Large intestine (tissue), 3 donors: Measurements from ENCODE around the gene NINJ2. TPM values are rescaled to one million over a fixed set of nuclear protein-coding genes. Genes with fewer than 3 reads are reported as not detected.

Experiments used
- DNase-seq, 2 donors: peaks; one replicate each; pipeline versions ENCODE4 v3.0.0 to v3.0.0-alpha.2; 2013
- H3K27ac ChIP-seq: one replicate; pipeline ENCODE4 v1.5.1; 2013; ENCODE audit warnings: low read length
- H3K27me3 ChIP-seq: 2 replicates; pipeline ENCODE4 v1.6.1; 2013; ENCODE audit warnings: low read length; ENCODE audit not compliant: control insufficient read depth, insufficient read depth
- H3K36me3 ChIP-seq: 2 replicates; pipeline ENCODE4 v1.6.1; 2013; ENCODE audit warnings: low read length; ENCODE audit not compliant: control insufficient read depth, insufficient read depth
- H3K4me1 ChIP-seq: one replicate; pipeline ENCODE4 v1.6.1; 2013; ENCODE audit warnings: low read length; ENCODE audit not compliant: control insufficient read depth, insufficient read depth
- H3K4me3 ChIP-seq: one replicate; pipeline ENCODE4 v1.5.1; 2013; ENCODE audit warnings: low read length
- H3K9me3 ChIP-seq: one replicate; pipeline ENCODE4 v1.6.1; 2013; ENCODE audit warnings: mild to moderate bottlenecking, low read depth, low read length, moderate library complexity; ENCODE audit not compliant: control insufficient read depth
- WGBS: methylation state at CpG from one replicate; pipeline ENCODE4 v1.1.5; 2013; ENCODE audit warnings: low lambda C conversion rate; ENCODE audit not compliant: insufficient coverage; 5-methylcytosine and 5-hydroxymethylcytosine counted together
- polyA plus RNA-seq: library from polyadenylated mRNA; unstranded; fragments of 120-200 nt; gene quantifications from one replicate; pipeline ENCODE4 v1.2.1, GENCODE V29; 2013

The NINJ2 gene
- polyA plus RNA-seq, 1 donor = 2.8 TPM

DNA sequence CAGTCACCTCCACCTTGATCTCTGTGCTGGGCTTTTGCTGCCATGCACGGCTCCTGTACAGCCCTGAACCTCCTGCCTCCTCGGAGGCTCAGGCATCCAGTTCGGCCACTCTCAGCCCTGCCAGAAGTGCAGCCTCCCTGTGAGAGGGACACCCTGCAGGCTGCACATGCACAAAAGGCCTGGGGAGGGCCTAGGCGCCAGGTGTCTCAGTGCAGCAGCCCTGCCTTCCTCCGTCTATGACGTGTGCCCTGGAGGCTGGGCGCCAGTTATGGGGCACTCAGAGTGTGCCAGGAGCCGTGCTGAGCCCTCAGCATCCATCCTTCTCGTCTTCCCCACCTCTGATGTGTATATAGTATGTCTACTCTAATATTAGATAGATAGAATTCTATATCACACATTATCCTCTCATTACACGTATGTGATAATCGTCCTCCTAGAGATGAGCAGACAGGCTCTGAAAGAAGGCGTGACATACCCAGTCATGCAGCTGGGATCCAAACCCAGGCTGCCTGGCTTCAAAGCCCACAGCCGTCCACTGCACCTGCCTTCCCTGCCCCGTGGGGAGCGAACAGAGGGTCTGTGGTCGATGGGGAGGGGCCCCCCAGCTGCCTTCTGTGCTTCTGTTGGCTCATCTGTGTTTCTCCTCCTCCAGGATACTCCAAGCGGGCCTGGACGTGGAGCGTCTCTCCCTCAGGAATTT, 102.4 kb downstream of the NINJ2 start:
- H3K4me1 ChIP-seq = no peaks in the 10 kb centered on the region
- WGBS = 93% methylated on average over 2 of the region's 19 CpGs
- no peaks in the 10 kb centered on the region for H3K27me3 ChIP-seq
- no peak for DNase-seq
- no peaks in the 10 kb centered on the region for H3K9me3 ChIP-seq
- H3K36me3 ChIP-seq = no peaks in the 10 kb centered on the region
- H3K27ac ChIP-seq = no peak overlapping the region
- no peak overlapping the region for H3K4me3 ChIP-seq

DNA sequence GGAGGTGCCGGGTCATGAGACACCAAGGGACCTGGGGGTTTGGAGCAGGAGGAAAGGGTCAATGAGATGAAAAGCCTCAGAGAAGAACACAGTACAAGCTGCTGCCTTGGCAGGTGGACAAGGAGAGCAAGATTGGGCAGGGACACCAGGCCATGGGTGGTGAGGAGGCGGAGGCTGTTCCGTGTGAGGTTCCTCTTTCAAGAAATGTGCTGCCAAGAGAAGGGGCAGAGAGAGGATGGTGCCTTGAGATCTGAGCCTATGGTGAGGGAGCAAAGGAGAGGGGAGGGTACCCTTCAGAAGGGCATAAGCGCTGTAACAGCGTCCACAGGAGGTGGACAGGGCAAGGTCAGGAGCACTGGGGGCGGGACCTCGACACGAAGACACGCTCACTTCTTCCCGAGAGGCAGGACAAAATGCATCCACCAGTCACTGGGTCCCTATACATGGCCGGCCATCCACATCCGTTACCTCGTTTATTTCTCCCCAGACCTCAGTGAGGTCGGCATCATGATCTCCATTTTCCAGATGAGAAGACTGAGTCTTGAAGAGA, 103.3 kb downstream of the NINJ2 start:
- Histone ChIP-seq H3K27ac (no peak overlapping the region), H3K4me3 (no peak overlapping the region), H3K9me3 (no peaks in the 10 kb centered on the region), H3K36me3 (no peaks in the 10 kb centered on the region), H3K27me3 (no peaks in the 10 kb centered on the region), H3K4me1 (no peaks in the 10 kb centered on the region)
- DNase-seq = no peak
- 93% methylated on average over 4 of the region's 14 CpGs for WGBS

DNA sequence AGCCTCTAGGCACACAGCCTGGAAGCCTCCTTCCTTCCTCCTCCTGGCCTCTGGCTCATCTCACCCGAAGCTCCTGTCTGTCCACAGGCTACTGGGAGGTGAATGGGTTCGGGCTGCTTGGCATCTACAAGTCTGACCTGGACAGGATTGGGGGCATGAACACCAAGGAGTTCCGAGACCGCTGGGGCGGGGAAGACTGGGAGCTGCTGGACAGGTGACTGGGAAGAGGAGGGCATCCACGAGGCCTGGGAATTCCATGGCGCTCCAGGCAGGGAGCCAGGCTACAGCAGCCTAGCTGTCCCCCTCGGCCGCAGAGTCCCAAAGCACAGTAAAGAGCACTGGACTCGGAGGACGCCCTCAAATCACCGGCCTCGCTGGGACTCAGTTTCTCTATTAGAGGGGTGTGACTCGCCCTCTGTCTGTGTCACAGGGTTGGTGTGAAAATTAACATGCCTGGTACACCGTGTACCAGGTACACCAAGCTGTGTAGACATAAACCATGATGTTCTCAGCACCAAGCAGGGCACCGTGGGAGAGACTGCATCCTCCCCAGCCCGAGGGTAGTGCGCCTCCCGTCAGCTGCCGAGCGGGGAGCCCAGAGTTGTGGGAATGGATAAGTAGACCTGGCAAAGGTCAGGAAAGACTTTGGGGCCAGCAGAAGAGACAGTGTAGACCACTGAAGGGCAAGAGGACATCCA, 103.9 kb downstream of the NINJ2 start:
- WGBS = no CpG with 5 or more reads among the region's 21 CpGs
- DNase-seq = no peak
- no peaks in the 10 kb centered on the region for H3K4me1 ChIP-seq
- no peaks in the 10 kb centered on the region for H3K36me3 ChIP-seq
- H3K4me3 ChIP-seq = no peak overlapping the region
- H3K27ac ChIP-seq = no peak overlapping the region
- H3K27me3 ChIP-seq = no peaks in the 10 kb centered on the region
- no peaks in the 10 kb centered on the region for H3K9me3 ChIP-seq

DNA sequence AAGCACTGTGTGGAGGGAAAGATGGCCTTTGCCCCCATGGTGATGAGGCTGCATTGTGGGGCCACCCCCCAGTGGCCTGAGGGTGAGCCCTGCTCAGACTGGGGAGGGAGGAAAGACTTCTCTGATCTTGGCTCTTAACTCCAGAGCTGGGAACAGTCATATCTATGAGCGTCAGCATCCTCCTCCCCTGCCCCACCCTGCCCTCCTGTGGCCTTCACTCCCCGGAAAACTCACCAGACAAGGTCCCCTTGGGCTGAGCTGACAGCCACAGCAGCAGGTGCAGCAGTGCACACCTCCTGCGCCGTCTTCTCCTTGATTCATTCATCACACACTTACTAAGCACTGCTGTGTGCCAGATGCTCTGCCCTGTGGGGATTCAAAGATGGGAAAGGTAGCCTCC, 104.7 kb downstream of the NINJ2 start:
- H3K27ac ChIP-seq = no peak overlapping the region
- no peak overlapping the region for H3K4me3 ChIP-seq
- no peaks in the 10 kb centered on the region for H3K27me3 ChIP-seq
- peak in 1 of 2 donors; percentile 34 for DNase-seq
- H3K9me3 ChIP-seq = no peaks in the 10 kb centered on the region
- no peaks in the 10 kb centered on the region for H3K36me3 ChIP-seq
- H3K4me1 ChIP-seq = no peaks in the 10 kb centered on the region
- no CpG with 5 or more reads among the region's 4 CpGs for WGBS

DNA sequence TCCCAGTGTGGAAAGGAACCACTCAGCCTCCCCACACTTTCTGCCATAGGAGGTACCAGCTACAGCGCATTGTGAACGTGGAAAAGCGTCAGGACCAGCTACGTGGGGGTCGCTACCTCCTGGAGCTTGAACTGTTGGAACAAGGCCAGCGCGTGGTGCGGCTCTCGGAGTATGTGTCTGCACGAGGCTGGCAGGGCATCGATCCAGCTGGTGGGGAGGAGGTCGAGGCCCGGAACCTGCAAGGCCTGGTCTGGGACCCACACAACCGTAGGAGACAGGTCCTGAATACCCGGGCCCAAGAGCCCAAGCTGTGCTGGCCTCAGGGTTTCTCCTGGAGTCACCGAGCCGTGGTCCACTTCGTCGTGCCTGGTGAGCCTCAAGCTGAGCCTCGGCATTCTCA, 106.7 kb downstream of the NINJ2 start:
- Histone ChIP-seq H3K36me3 (no peaks in the 10 kb centered on the region), H3K4me3 (no peak overlapping the region), H3K27ac (no peak overlapping the region), H3K9me3 (no peaks in the 10 kb centered on the region), H3K27me3 (no peaks in the 10 kb centered on the region), H3K4me1 (no peaks in the 10 kb centered on the region)
- no CpG with 5 or more reads among the region's 20 CpGs for WGBS
- DNase-seq = no peak

DNA sequence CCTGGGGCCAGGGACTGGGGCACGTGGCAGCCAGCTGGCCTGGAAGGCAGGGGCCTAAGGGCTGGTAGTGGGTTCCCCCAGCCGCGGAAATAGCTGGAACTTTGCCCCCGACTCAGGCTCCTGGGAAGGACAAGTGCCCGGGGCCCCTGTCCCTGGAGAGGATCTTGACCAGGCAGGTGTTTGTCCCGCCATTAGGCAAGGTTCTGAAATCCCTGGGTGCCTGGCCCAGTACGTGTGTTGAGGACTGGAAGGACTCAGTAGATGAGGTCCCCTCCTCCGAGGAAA, 109.3 kb downstream of the NINJ2 start:
- H3K36me3 ChIP-seq = no peaks in the 10 kb centered on the region
- H3K27ac ChIP-seq = no peak overlapping the region
- H3K27me3 ChIP-seq = no peaks in the 10 kb centered on the region
- H3K9me3 ChIP-seq = no peaks in the 10 kb centered on the region
- DNase-seq = no peak
- no peaks in the 10 kb centered on the region for H3K4me1 ChIP-seq
- H3K4me3 ChIP-seq = no peak overlapping the region
- WGBS = no CpG with 5 or more reads among the region's 8 CpGs

DNA sequence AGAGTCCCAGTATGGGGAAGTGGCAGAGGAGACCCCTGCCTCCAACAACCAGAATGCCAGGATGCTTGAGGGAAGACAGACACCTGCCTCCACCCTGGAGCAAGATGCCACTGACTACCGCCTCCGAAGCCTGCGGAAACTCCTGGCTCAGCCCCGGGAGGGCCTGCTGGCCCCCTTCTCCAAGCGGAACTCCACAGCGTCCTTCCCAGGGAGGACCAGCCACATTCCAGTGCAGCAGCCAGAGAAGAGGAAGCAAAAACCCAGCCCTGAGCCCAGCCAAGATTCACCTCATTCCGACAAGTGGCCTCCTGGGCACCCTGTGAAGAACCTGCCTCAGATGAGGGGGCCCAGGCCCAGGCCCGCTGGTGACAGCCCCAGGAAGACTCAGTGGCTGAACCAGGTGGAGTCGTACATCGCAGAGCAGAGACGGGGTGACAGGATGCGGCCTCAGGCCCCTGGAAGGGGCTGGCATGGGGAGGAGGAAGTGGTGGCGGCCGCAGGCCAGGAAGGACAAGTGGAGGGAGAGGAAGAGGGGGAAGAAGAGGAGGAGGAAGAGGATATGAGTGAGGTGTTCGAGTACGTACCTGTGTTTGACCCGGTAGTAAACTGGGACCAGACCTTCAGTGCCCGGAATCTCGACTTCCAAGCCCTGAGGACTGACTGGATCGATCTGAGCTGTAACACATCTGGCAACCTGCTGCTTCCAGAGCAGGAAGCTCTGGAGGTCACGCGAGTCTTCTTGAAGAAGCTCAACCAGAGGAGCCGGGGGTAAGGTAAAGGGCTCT, 109.8 kb downstream of the NINJ2 start:
- no peaks in the 10 kb centered on the region for H3K36me3 ChIP-seq
- no peaks in the 10 kb centered on the region for H3K9me3 ChIP-seq
- no peaks in the 10 kb centered on the region for H3K4me1 ChIP-seq
- no CpG with 5 or more reads among the region's 23 CpGs for WGBS
- H3K27ac ChIP-seq = no peak overlapping the region
- DNase-seq = no peak
- no peaks in the 10 kb centered on the region for H3K27me3 ChIP-seq
- H3K4me3 ChIP-seq = no peak overlapping the region

DNA sequence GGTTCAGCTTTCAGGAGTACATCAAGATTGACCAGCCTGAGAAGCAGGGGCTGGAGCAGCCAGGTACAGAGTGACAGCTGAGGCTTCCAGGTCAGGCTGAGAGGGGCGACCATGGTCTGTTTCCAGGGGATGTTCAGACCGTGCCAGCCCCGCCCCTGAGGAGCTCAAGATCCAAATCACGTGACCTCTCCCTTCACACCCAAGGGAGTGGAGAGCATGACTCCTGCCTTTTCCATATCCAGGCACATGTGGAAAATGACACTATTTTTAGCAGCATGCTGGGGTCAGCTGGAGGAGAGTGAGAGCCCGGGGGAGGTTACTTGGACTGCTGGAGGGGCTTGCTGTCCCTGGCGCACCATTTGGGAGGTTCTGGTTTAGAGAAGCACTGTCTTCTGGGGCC, 110.8 kb downstream of the NINJ2 start:
- no peak for DNase-seq
- Histone ChIP-seq H3K27me3 (no peaks in the 10 kb centered on the region), H3K27ac (no peak overlapping the region), H3K4me3 (no peak overlapping the region), H3K36me3 (no peaks in the 10 kb centered on the region), H3K9me3 (no peaks in the 10 kb centered on the region), H3K4me1 (no peaks in the 10 kb centered on the region)
- no CpG with 5 or more reads among the region's 6 CpGs for WGBS

DNA sequence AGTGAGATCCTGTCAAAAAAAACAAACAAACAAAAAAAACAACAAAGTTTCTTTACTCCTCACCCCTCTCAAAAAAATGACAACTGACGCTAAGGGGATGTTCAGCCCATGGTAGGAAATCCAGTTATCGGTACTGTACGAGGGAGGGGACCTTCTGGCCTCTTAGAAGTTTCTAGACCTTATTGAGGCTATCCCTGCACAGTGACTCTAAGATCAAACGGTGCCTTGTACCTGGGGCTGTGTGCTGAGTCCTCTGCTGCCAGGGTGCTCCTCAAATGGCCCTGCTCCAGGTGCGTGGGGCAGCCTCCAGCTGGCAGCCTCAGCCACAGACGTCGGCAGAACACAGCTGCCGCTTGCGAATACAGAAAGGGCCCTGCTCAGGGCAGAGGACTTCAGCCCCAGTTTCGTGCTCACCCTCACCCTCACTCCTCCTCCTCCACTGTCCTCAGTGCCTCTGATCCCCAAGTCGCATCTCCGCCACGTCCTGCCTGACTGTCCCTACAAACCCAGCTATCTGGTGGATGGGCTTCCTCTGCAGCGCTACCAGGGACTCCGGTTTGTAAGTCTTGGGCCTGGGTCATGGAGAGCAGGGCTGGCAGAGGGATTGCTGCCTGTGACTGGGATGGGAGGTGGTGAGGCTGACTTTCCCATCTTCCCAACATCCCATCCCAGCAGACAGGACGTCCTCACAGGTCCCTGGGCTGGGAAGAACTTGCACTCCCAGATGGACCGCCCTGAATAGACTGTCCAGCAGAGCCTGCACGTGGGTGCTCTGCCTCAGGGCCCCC, 112.6 kb downstream of the NINJ2 start:
- Histone ChIP-seq H3K4me1 (peaks cover 2% of the 10 kb centered on the region), H3K36me3 (no peaks in the 10 kb centered on the region), H3K27me3 (no peaks in the 10 kb centered on the region), H3K27ac (no peak overlapping the region), H3K9me3 (peaks cover 5% of the 10 kb centered on the region), H3K4me3 (no peak overlapping the region)
- no CpG with 5 or more reads among the region's 18 CpGs for WGBS
- DNase-seq = no peak

DNA sequence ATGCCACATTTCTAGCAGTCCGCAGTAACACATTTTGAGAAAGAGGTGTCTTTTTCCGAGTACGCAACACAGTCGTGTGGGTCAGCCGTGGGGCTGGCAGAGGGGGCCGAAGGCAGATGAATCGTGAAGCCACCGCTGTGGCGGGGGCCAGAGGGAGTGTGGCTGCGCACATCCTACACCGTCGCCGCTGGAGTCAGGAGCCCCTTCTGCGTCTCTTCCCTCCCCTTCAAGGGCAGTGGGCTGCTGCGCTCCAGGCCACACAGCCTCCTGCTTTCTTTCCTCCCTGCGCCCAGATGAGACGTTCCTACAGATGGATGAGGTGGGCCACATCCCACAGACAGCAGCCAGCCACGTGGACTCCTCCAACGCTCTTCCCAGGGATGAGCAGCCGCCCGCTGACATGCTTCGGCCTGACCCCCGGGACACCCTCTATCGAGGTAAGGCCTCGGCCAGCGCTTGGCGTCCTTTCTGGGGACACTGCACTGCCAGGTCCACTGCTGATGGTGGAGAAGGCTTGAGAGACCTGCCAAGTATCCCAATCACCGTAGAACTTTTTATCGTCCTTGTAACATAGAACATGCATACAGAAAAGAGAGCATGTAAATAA, 113.7 kb downstream of the NINJ2 start:
- Histone ChIP-seq H3K4me3 (no peak overlapping the region), H3K27ac (no peak overlapping the region), H3K27me3 (no peaks in the 10 kb centered on the region), H3K36me3 (no peaks in the 10 kb centered on the region), H3K9me3 (peaks cover 5% of the 10 kb centered on the region), H3K4me1 (peaks cover 2% of the 10 kb centered on the region)
- WGBS = no CpG with 5 or more reads among the region's 29 CpGs
- no peak for DNase-seq
